Keratinocyte (primary cell): ENCODE results near the gene SPATA33.
A peak's percentile ranks its signal among the peaks of the same experiment; 100 is the strongest.
"Not testable (repeated sequence)": the region's sequence is repeated elsewhere in the genome, so short reads cannot be mapped to it uniquely, and the experiment has no call there.

Experiments used
- EZH2 ChIP-seq: IDR thresholded peaks from one replicate; pipeline ENCODE4 v1.6.1; 2012; ENCODE audit warnings: inconsistent platforms, mild to moderate bottlenecking, low read length, moderate library complexity
- TF ChIP-seq, protein P1 (sequence below), 3 experiments: IDR thresholded peaks in 1 of 3; conservative IDR thresholded peaks in 1 of 3; optimal IDR thresholded peaks in 1 of 3; 2 replicates in 2 of 3; 3 replicates in 1 of 3; pipeline versions ENCODE3 to v1.5.1; 2011; ENCODE audit warnings: low read length in 3 of 3, mild to moderate bottlenecking in 3 of 3, moderate library complexity in 2 of 3, control low read depth in 1 of 3, inconsistent platforms in 1 of 3; ENCODE audit not compliant: insufficient read depth in 2 of 3; ENCODE audit errors: extremely low read depth in 1 of 3

DNA sequence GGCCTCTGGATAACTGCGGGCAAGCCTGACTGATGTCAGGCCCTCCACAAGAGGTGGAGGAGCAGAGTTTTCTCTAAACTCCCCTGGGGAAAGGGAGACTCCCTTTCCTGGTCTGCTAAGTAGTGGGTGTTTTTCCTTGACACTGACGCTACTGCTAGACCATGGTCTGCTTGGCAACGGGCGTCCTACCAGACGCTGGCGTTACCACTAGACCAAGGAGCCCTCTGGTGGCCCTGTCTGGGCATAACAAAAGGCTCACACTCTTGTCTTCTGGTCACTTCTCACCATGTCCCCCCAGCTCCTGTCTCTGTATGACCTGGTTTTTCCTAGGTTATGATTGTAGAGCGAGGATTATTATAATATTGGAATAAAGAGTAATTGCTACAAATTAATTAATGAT lies 9.4 kb downstream of the SPATA33 start:
- TF ChIP-seq, protein P1, sequence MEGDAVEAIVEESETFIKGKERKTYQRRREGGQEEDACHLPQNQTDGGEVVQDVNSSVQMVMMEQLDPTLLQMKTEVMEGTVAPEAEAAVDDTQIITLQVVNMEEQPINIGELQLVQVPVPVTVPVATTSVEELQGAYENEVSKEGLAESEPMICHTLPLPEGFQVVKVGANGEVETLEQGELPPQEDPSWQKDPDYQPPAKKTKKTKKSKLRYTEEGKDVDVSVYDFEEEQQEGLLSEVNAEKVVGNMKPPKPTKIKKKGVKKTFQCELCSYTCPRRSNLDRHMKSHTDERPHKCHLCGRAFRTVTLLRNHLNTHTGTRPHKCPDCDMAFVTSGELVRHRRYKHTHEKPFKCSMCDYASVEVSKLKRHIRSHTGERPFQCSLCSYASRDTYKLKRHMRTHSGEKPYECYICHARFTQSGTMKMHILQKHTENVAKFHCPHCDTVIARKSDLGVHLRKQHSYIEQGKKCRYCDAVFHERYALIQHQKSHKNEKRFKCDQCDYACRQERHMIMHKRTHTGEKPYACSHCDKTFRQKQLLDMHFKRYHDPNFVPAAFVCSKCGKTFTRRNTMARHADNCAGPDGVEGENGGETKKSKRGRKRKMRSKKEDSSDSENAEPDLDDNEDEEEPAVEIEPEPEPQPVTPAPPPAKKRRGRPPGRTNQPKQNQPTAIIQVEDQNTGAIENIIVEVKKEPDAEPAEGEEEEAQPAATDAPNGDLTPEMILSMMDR (optimal IDR thresholded peaks at IDR 0.05 in 1 of 3, IDR thresholded peaks at IDR 0.05 in 1 of 3, conservative IDR thresholded peaks at IDR 0.05 in 1 of 3; ENCODE audit: extremely low read depth in 1 of 3, insufficient read depth in 2 of 3, low read length in 3 of 3): peak in 2 of 3 experiments; percentile 1 to 41
- not testable (repeated sequence) for TF ChIP-seq EZH2
